Endothelial cell (in vitro differentiated cells): ENCODE data around the gene NRG4. TPM values are rescaled to one million over a fixed set of nuclear protein-coding genes. Genes with fewer than 3 reads are reported as not detected.

Experiments
- DNase-seq: peaks from one replicate; pipeline ENCODE4 v3.0.0; 2021; ENCODE audit warnings: low spot score
- H3K27ac Mint-ChIP-seq: one replicate; pipeline ENCODE4 v1.8.0; 2021; ENCODE audit warnings: mixed read lengths, inconsistent platforms; ENCODE audit not compliant: unreplicated experiment
- H3K27me3 Mint-ChIP-seq: one replicate; pipeline ENCODE4 v1.8.0; 2021; ENCODE audit warnings: mild to moderate bottlenecking, moderate library complexity, mixed read lengths, inconsistent platforms; ENCODE audit not compliant: unreplicated experiment
- H3K36me3 Mint-ChIP-seq: one replicate; pipeline ENCODE4 v1.8.0; 2021; ENCODE audit warnings: mild to moderate bottlenecking, low read depth, mixed read lengths, inconsistent platforms; ENCODE audit not compliant: unreplicated experiment
- H3K4me1 Mint-ChIP-seq: one replicate; pipeline ENCODE4 v1.8.0; 2021; ENCODE audit warnings: mild to moderate bottlenecking, mixed read lengths, inconsistent platforms; ENCODE audit not compliant: unreplicated experiment
- H3K4me3 Mint-ChIP-seq: one replicate; pipeline ENCODE4 v1.8.0; 2021; ENCODE audit warnings: mild to moderate bottlenecking, mixed read lengths, inconsistent platforms; ENCODE audit not compliant: unreplicated experiment
- H3K9me3 Mint-ChIP-seq: one replicate; pipeline ENCODE4 v1.8.0; 2021; ENCODE audit warnings: mixed read lengths, inconsistent platforms; ENCODE audit not compliant: unreplicated experiment
- total RNA-seq: library from RNA; stranded (reverse); fragmentation: NEBNext Ultra II Directional; extraction: Animal tissue kit (Norgen Biotek cat#: 25700); gene quantifications from one replicate; pipeline ENCODE4 v1.2.1, GENCODE V29; 2021; ENCODE audit not compliant: unreplicated experiment
- TF ChIP-seq, protein P1 (sequence below): fragments of 200-600 bp; sonication (generic); IDR thresholded peaks from one replicate; pipeline ENCODE4 v1.5.0; 2021; ENCODE audit warnings: antibody characterized with exemption; ENCODE audit not compliant: unreplicated experiment

NRG4 gene
- total RNA-seq, 1 donor from 2014 or later = 2.7 TPM

DNA sequence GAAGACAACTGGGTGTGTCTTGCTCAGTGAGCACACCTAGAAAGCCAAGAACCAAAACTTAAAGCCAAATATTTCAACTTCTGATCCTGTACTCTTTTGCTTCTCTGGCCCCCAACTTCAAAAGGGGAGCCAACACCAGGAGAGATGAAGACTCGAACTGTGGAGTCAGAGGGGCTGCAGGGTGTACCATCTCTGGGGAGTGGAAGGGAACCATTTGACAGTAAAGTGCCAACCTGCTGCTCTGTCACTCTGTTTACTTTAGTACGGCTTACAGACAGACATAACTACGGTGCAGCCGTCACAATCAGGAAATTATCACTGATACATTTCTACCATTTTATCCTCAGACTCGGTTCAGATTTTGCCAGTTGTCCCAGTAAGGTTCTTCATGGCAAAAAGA is 107.0 kb downstream of the NRG4 start:
- DNase-seq = no peak
- peak overlapping the region; percentile 74 for H3K27ac Mint-ChIP-seq
- H3K4me3 Mint-ChIP-seq = peak overlapping the region; percentile 90
- no peaks in the 10 kb centered on the region for H3K9me3 Mint-ChIP-seq
- H3K36me3 Mint-ChIP-seq = peaks cover 22% of the 10 kb centered on the region
- TF ChIP-seq, protein P1, sequence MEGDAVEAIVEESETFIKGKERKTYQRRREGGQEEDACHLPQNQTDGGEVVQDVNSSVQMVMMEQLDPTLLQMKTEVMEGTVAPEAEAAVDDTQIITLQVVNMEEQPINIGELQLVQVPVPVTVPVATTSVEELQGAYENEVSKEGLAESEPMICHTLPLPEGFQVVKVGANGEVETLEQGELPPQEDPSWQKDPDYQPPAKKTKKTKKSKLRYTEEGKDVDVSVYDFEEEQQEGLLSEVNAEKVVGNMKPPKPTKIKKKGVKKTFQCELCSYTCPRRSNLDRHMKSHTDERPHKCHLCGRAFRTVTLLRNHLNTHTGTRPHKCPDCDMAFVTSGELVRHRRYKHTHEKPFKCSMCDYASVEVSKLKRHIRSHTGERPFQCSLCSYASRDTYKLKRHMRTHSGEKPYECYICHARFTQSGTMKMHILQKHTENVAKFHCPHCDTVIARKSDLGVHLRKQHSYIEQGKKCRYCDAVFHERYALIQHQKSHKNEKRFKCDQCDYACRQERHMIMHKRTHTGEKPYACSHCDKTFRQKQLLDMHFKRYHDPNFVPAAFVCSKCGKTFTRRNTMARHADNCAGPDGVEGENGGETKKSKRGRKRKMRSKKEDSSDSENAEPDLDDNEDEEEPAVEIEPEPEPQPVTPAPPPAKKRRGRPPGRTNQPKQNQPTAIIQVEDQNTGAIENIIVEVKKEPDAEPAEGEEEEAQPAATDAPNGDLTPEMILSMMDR = no peak
- H3K27me3 Mint-ChIP-seq = peaks cover 12% of the 10 kb centered on the region
- peaks cover 41% of the 10 kb centered on the region for H3K4me1 Mint-ChIP-seq

DNA sequence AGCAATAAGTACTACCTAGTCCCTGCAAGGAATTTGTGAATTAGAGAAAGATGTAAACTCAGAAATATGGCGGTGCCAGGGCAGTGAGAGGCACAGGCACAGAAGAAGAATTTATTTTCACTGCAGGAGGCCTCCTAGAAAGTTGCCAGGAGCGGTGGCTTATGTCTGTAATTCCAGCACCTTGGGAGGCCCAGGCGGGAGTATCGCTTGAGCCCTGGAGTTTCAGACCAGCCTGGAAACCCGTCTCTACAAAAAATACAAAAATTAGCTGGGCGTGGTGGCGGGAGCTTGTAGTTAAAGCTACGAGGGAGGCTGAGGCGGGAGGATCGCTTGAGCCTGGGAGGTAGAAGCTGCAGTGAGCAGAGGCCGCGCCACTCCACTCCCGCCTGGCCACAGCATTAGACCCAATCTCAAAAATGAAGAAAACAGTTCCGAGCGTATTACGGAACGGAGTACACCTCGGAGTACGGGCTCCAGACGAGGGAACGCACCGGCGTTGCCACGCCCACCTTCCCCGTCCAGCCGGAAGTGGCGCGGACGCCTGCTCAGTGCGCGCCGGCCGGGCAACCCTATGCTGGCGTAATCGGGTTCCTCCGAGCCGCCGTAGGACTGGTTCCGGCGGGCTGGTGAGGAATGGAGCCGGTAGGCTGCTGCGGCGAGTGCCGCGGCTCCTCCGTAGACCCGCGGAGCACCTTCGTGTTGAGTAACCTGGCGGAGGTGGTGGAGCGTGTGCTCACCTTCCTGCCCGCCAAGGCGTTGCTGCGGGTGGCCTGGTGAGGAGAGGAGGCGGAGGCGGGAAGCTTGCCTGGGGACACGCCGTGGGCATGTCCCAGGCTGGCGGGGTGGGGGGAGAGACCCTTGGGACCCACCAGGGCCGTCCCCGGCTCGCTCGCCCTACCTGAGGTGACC is 108.6 kb downstream of the NRG4 start, which contains the start of gene FBXO22:
FBXO22 (plus strand) TSS at position 548 of the 909 bp plus-strand sequence; CDS start at position 634, 86 bp downstream.
- peaks cover 12% of the 10 kb centered on the region for H3K27me3 Mint-ChIP-seq
- TF ChIP-seq, protein P1 = no peak
- H3K36me3 Mint-ChIP-seq = peaks cover 10% of the 10 kb centered on the region
- H3K27ac Mint-ChIP-seq = peak within 1 kb of the TSS; percentile 91
- H3K4me1 Mint-ChIP-seq = peaks cover 41% of the 10 kb centered on the region
- H3K4me3 Mint-ChIP-seq = peak within 1 kb of the TSS; percentile 99
- no peaks in the 10 kb centered on the region for H3K9me3 Mint-ChIP-seq
- peak; percentile 87 for DNase-seq

DNA sequence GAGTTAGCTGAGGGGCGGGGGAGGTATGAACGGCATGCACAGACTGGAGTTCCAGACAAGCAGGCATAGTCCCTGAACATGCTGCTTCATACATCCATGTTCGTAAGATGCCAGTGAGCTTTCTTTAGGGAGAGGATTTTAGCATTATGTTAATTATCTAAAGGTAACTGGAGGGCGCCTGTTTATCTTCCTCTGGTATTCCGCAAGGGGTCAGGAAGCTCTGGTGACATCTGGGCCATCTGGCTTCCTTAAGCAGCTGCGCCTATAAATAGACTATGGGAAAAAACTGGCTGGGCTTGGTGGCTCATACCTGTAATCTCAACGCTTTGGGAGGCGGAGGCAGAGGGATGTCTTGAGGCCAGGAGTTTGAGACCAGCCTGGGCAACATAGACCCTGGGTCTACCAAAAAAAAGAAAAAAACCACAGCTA is 110.1 kb downstream of the NRG4 start:
- Mint-ChIP-seq H3K4me3 (peak overlapping the region; percentile 90), H3K36me3 (peaks cover 10% of the 10 kb centered on the region), H3K4me1 (peaks cover 41% of the 10 kb centered on the region), H3K27ac (peak overlapping the region; percentile 80), H3K27me3 (peaks cover 12% of the 10 kb centered on the region), H3K9me3 (no peaks in the 10 kb centered on the region)
- TF ChIP-seq, protein P1 = no peak
- no peak for DNase-seq

DNA sequence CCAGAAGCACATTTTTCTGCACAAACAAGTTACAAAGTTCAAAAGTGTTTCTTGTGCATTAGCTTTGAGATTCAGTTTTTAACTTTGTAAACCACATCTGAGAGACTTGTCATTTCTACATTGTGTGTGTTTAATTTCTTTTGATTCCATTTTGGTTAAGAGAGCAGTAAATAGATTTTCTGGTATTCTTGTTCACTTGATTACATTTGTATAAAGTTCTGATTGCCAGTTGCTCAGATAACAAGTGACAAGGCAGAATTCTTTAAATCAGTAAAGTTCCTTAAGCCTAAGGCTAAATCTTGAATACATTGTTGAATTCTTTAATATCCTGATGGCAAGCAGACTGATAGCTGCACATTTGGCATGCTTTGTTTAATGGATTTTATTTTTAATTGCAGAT is 111.6 kb downstream of the NRG4 start:
- Mint-ChIP-seq H3K27me3 (peaks cover 14% of the 10 kb centered on the region), H3K36me3 (peaks cover 6% of the 10 kb centered on the region), H3K4me1 (peaks cover 34% of the 10 kb centered on the region), H3K9me3 (no peaks in the 10 kb centered on the region), H3K4me3 (no peak overlapping the region), H3K27ac (no peak overlapping the region)
- DNase-seq = no peak
- TF ChIP-seq, protein P1 = no peak

DNA sequence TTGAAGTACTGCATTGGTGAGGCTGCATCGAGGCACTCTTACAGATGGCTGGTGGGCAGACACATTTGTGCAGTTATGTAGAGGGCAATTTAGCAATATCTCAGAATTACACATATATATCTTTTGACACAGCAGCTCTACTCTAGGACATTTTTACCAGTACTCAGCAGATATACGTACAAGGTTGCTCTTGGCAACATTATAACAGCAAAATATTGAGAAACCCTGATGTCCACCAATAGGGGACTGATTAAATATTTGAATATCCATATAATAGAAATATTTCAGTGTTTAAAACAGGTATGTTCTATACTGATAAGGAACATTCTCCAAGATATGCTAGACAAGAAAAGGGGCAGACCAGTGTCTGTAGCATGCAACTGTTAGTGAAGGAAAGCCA is 116.5 kb downstream of the NRG4 start:
- Mint-ChIP-seq H3K4me1 (peaks cover 6% of the 10 kb centered on the region), H3K9me3 (no peaks in the 10 kb centered on the region), H3K4me3 (no peak overlapping the region), H3K27ac (peak overlapping the region; percentile 31), H3K27me3 (peaks cover 7% of the 10 kb centered on the region), H3K36me3 (peaks cover 7% of the 10 kb centered on the region)
- DNase-seq = no peak
- TF ChIP-seq, protein P1 = no peak
